GM12892 (cell line): ENCODE data around the gene CCDC188.

ENCODE experiments used
- DNase-seq: peaks from one replicate; pipeline ENCODE4 v3.0.0; 2011; ENCODE audit not compliant: insufficient read length
- FAIRE-seq: peaks from 2 replicates; lab custom pipeline; 2011; peaks lifted over from hg19 to GRCh38; lab: Jason Lieb, UNC
- POLR2A ChIP-seq: IDR thresholded peaks from 2 replicates; pipeline ENCODE4 v1.6.1; 2011; ENCODE audit warnings: low read depth, low read length, control low read depth
- POLR2AphosphoS5 ChIP-seq: IDR thresholded peaks from 2 replicates; pipeline ENCODE4 v1.6.1; 2011; ENCODE audit warnings: low read depth, low read length, control low read depth
- TAF1 ChIP-seq: IDR thresholded peaks from 2 replicates; pipeline ENCODE4 v1.6.1; 2011; ENCODE audit warnings: low read depth, mild to moderate bottlenecking, control low read depth, low read length, borderline replicate concordance

The CCDC188 gene

DNA sequence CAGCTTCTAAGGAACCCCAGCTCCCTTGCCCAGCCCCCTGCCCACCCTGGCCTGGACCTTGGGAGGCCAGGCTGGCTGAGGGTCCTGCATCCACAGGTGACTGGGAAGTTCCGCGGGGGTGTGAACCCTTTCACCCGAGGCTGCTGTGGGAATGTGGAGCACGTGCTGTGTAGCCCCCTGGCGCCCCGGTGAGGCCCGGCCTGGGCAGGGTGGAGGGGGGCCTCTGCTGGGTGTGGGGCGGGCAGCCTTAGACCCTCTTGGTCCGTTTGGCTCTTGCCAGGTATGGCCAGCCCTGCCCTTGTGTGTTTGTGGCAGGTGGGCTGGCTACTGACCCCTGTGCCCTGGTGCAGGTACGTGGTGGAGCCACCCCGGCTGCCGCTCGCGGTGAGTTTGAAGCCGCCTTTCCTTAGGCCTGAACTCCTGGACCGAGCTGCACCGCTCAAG, 10.3 kb downstream of the CCDC188 start:
- no peak for DNase-seq
- no peak for FAIRE-seq
- no peak for TF ChIP-seq POLR2A
- TF ChIP-seq TAF1: no peak
- no peak for TF ChIP-seq POLR2AphosphoS5

DNA sequence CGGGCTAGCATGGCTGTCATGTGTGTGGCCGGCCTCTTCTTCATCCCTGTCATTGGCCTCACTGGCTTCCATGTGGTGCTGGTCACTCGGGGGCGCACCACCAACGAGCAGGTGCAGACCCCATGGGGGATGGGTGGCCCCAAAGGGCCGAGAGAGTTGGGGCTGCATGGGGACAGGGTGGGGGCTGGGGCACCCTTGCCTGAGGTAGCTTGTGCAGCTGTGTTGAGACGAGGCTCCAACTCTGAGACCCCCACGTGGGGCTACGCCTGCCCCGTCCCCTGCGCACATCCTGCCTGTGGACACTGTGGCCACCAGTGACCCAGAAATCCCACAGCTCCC, 10.8 kb downstream of the CCDC188 start:
- FAIRE-seq: no peak
- DNase-seq: no peak

DNA sequence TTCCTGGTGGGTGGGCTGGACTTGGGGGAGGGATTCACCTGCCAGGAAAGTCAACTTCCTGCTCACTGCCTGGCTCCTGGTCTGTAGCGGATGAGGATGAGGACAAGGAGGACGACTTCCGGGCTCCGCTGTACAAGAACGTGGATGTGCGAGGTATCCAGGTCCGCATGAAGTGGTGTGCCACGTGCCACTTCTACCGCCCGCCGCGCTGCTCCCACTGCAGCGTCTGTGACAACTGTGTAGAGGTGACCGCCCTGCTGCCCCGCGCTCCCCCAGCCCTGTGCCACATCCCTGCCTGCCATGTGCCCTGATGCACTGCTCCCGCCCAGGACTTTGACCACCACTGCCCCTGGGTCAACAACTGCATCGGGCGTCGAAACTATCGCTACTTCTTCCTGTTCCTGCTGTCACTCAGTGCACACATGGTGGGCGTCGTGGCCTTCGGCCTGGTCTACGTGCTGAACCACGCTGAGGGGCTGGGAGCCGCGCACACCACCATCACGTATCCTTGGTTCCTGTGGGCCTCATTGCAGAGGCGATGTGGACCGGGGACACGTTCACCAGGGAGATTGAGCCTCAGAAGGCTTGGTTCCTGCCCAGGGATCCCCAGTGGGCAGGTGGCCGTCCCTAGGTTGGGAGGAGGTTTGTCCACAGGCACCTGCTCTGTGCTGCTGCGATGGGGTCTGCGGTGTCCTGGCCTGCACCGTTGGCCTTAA, 11.3 kb downstream of the CCDC188 start:
- no peak for TF ChIP-seq TAF1
- TF ChIP-seq POLR2A: no peak
- no peak for TF ChIP-seq POLR2AphosphoS5
- FAIRE-seq (no peak), DNase-seq (no peak)

More for the DNA sequence above, 10.8 kb downstream of the CCDC188 start:
- TF ChIP-seq POLR2A (no peak), POLR2AphosphoS5 (no peak), TAF1 (no peak)

DNA sequence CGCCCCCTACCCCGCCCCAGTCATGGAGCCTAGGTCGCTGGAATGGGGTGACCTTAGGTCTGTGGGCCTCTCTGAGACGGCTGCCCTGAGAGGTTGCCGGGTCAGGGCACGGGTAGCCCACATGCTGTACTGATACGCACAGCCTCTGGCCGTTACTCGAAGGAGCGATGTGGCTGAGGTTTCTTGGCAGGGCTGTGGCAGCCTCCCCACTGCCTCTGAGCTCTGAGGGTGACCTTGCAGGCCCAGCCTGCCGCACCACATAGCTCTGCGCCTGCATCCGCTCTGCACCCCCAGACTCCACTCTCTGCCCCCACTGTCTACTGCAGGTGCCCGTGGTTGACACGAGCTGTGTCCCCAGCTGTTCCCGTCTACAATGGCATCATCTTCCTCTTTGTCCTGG, 12.0 kb downstream of the CCDC188 start:
- TF ChIP-seq POLR2AphosphoS5 (no peak), POLR2A (no peak), TAF1 (no peak)
- DNase-seq: no peak
- FAIRE-seq: no peak

DNA sequence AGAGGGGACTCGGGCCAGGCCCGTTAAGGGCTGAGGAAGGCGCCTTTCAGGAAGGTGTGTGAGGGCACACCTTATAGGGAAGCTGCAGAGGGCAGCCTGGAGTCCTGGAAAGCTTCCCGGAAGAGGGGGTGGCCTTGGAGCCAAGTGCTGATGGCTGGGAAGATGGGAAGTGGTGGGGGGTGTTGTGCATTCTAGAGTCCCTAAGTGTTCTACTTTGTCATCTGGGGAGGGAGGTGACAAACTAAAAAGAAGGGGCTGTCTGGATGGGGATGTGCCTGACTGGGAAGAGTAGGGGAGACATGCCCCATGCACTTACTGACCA, 12.5 kb downstream of the CCDC188 start:
- FAIRE-seq (no peak), DNase-seq (no peak)

DNA sequence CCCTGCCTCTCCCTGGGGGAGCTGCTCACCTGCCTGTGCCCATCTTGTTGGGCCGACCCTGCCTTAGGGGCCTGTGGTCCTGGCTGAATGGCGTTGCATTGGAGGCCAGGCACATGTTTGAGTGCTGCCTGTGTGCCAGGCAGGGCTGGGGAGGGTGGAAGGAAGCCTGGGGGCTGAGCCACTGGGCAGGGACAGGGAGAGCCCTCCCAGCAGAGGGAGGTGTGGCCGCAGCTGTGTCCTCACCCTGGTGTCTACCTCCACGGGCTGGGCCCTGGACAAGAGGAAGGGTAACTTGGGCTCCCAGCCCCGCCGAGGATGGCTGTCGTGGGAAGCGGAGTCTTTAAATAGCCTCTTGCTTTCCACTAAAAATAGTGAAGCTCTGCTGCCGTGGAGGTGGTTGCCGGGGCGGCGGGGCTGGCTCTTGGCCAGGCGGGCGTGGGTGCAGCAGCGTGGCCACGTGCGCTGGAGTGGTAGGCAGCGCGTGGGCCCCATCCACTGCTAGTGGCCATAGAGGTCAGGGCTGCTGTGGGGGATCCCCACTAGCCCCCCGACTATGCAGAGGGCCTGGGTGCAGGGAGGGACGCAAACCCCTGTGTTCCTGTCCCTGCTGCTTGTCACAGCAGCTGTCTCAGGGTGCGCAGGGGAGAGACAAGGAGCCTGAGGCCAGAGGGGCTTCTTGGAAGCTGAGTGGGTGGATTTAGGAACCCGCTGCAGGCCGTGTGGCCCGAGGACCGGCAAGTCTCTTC, 13.0 kb downstream of the CCDC188 start:
- TF ChIP-seq POLR2AphosphoS5: no peak
- no peak for TF ChIP-seq TAF1
- TF ChIP-seq POLR2A: no peak
- no peak for FAIRE-seq
- no peak for DNase-seq

More for the DNA sequence above, 12.5 kb downstream of the CCDC188 start:
- TF ChIP-seq POLR2AphosphoS5: no peak
- TF ChIP-seq POLR2A: no peak
- no peak for TF ChIP-seq TAF1

DNA sequence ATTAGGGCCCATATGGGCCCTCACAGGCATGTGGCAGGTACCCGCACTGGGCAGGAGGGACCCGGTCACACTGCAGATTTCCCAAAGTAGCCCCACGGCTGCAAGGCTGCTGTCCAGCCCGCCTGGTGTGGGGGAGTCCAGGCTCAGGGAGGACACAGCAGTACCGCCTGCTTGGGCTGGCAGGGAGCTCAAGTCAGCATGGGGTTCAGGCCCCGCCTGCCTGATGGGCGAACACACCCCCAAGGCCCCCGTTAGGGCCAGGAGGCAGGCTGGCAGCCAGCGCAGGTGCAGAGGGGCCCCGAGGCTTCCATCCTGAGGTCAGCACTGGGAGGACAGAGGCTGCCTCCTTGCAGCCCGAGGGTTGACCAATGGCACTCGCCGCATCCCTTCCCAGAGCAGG, 13.7 kb downstream of the CCDC188 start:
- FAIRE-seq: no peak
- DNase-seq: no peak
- no peak for TF ChIP-seq POLR2A

DNA sequence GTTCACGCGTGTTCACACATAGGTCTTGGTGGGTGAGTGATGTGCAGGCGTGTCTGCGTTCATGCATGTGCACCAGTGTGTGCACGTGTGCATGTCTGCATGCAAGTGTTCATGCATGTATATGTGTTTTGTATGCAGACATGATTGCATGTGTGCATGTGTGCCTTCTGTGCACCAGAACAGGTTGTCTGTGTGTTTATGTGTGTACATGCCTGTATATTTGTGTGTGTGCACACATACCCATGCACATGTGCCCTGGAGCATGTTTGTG, 14.3 kb downstream of the CCDC188 start:
- FAIRE-seq: no peak

DNA sequence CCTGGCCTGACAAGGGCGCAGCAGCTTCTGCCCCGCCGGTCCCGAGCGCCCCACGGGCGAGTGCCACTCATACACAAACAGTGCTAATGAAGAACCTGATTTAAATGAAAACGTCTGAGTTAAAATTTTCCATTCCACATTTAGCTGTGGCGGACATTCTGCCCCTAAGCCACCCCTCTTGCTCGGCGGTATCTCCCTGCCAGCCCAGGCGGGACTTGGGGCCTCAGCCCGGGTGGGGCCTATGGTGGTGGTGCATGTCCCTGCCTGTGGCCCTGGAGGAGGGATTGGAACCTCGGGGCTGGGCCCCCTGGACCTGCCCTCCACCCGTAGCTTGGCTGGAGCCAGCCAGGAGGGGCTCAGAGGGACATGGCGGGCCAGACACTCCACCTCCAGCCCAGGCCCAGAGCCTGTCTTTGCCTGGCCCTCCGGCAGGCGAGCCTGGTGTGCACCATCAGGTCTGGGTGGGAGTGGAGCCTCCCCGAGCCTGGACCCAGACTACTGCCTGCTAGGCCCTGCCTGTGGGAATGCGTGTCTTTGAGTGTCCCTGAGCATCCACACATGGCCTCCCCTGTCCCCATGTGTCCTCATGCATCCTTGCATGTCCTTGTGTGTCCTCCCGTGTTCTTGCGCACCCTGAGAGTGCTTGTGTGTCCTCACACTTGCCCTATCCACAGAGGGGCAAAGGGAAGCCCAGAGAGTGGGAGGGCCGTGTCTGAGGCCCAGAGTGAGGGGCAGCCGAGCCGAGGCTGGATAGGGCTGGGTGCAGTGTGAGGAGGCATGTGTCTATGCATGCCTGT, 14.9 kb downstream of the CCDC188 start:
- no peak for DNase-seq
- TF ChIP-seq POLR2A: no peak
- no peak for TF ChIP-seq POLR2AphosphoS5
- TF ChIP-seq TAF1: no peak
- no peak for FAIRE-seq

More for the DNA sequence above, 14.3 kb downstream of the CCDC188 start:
- TF ChIP-seq POLR2AphosphoS5: no peak
- no peak for TF ChIP-seq TAF1
- no peak for TF ChIP-seq POLR2A
- DNase-seq: no peak

DNA sequence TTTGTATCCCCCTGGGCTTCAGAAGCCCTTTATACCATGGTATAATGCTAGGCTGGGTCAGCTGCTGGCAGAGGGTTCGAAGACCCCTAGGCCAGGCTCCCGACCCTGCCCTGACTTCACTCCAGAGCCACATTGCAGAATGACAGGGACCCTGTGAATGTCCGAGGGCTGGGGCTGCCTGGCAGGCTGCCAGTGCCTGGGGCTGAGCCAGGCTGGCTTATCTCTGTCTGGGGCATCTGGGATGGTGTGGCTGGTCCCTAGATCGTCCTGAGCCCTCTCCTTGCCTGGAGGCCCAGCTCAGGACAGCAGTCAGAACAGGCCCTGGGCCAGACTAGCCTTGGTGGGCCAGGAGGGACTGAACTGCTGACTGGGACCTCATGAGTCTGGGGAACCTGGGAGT, 15.6 kb downstream of the CCDC188 start:
- FAIRE-seq: no peak
- TF ChIP-seq TAF1 (no peak), POLR2AphosphoS5 (no peak), POLR2A (no peak)

DNA sequence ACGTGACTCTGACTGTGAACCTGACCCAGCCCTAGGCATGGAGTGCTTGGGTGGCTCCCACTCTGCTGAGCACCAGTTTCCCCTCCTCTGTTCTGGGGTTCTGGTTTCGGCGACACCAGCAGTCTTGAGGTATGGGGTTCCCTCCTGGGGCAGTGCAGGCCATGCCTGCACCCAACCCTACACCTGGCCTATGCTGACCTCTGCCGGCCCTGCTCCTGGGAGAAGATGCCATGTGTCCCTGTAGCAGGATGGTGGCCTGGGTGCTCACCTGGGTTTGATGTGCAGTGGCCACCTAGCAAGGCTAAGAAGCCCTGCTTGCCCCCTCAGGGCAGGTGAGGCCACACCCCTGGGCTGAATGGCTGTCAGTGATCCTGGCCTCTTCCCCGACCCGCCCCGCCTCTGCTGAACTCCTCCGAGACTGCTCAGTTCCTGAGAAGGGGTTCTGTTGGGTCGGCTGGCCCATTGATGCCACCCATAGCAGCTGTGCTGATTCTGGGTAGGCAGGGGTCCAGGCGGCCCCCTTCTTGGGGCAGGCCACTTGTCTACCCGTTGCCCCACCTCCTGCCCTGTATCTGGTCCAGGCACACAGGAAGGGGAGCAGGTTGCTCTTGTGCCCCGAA, 16.8 kb downstream of the CCDC188 start:
- TF ChIP-seq POLR2AphosphoS5: no peak
- TF ChIP-seq TAF1: no peak
- no peak for TF ChIP-seq POLR2A
- DNase-seq (no peak), FAIRE-seq (no peak)

More for the DNA sequence above, 15.6 kb downstream of the CCDC188 start:
- no peak for DNase-seq

DNA sequence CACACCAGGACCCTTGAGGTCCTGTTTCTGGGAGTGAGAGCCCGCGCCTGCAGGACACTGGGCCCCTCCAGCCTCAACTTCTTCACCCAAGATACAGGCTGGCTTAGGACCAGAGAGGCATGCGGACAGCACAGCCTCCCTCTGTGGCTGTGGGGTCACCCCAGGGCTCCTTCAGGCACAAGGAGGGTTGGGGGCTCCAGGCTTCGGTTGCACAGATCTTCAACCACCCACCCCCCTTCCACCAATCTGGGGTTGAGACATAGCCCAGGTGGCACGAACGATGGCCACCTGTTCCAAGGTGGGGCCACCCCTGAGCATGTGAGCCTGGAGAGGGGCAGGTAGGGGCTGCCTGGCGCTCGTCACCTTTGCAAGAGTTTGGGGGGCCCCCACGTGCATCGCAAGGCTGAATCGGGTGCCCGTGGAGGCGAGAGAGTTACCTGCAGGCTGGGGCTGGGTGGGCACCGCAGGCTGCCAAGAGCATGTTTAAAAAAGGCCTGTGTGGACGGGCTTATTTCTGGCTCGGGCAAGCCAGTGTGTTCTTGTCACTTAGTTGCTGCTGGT, 18.1 kb downstream of the CCDC188 start:
- FAIRE-seq: no peak
- DNase-seq: no peak
- TF ChIP-seq POLR2AphosphoS5 (no peak), POLR2A (no peak), TAF1 (no peak)
